NCI-H446 treated with DMSO at 0.1 percent for 48 hours (cell line): ENCODE results near the gene RASGRP3.
"Not testable (repeated sequence)": the region's sequence is repeated elsewhere in the genome, so short reads cannot be mapped to it uniquely, and the experiment has no call there.

Experiments used
- DNase-seq: peaks from one replicate; lab custom pipeline; 2025; lab: John Stamatoyannopoulos, UW

RASGRP3 gene

GRCh38 chr2:33457556-33458247 lies 18.7 kb upstream of the RASGRP3 start:
- no peak for DNase-seq

GRCh38 chr2:33458248-33458819 lies 18.1 kb upstream of the RASGRP3 start:
- DNase-seq: no peak

- no peak for DNase-seq
Measured at GRCh38 chr2:33459745-33460144, 16.7 kb upstream of the RASGRP3 start.

GRCh38 chr2:33462512-33462911 lies 13.9 kb upstream of the RASGRP3 start:
- not testable (repeated sequence) for DNase-seq

- no peak for DNase-seq
Measured at GRCh38 chr2:33467413-33467812, 9.0 kb upstream of the RASGRP3 start.

- DNase-seq: no peak
Measured at GRCh38 chr2:33469238-33469637, 7.2 kb upstream of the RASGRP3 start.

GRCh38 chr2:33475224-33476130 lies 972 bp upstream of the RASGRP3 start:
- DNase-seq: peak; percentile 3

- DNase-seq: no peak
Measured at GRCh38 chr2:33476793-33477190, 343 bp downstream of the RASGRP3 start.

- DNase-seq: no peak
Measured at GRCh38 chr2:33477473-33478468, 1.3 kb downstream of the RASGRP3 start.

- DNase-seq: no peak
Measured at GRCh38 chr2:33478968-33479731, 2.7 kb downstream of the RASGRP3 start.

GRCh38 chr2:33482518-33482917 lies 6.1 kb downstream of the RASGRP3 start:
- DNase-seq: no peak

- no peak for DNase-seq
Measured at GRCh38 chr2:33484042-33484621, 7.7 kb downstream of the RASGRP3 start.

- no peak for DNase-seq
Measured at GRCh38 chr2:33485051-33485450, 8.6 kb downstream of the RASGRP3 start.

- DNase-seq: no peak
Measured at GRCh38 chr2:33486544-33486943, 10.1 kb downstream of the RASGRP3 start.

- no peak for DNase-seq
Measured at GRCh38 chr2:33488178-33488690, 11.8 kb downstream of the RASGRP3 start.

- no peak for DNase-seq
Measured at GRCh38 chr2:33488715-33489540, 12.5 kb downstream of the RASGRP3 start.

GRCh38 chr2:33489835-33490431 lies 13.5 kb downstream of the RASGRP3 start:
- no peak for DNase-seq

- DNase-seq: no peak
Measured at GRCh38 chr2:33491441-33492084, 15.1 kb downstream of the RASGRP3 start.
